Measurements from ENCODE around the gene SMG6. TPM values are rescaled to one million over a fixed set of nuclear protein-coding genes. Genes with fewer than 3 reads are reported as not detected.

SMG6 gene
- total and polyA plus RNA-seq, 2 of the 13 experiments (the other 11 are each of a cell fraction or from before 2014, with no cell fraction given): 4.6 to 14.6 TPM

DNA sequence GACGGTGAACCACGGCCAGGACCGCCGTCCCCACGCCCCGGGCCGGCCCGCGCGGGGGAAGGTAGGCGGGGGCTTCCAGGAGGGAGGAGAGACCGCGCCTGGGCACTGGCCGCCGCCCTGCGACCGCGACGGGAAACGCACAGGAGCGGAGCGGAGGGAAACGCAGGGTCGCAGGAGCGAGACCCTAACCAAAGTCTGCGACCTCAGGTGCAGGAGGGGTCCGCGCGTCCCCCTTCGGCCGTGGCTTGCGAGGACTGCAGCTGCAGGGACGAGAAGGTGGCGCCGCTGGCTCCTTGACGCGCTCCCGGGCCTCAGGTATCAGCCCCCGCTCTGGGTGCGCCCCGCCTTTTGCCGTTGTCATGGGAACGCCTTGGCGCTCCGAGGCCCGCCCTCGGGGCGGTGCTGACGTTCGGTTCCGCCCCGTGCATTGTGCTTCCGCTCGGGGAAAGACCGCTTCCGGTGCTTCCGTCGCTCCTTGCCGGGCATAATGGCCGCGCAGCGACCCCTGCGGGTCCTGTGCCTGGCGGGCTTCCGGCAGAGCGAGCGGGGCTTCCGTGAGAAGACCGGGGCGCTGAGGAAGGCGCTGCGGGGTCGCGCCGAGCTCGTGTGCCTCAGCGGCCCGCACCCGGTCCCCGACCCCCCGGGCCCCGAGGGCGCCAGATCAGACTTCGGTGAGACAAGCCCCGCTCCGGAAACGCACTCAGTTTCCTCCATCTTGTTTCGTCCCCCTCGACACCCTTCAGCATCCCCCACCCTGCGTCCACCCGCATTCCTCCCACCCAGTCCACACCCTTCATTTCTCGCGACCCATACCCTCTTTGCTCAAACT is 261.8 kb downstream of the SMG6 start, which contains the start of gene OVCA2 (continued):
- TF ChIP-seq, protein P1, sequence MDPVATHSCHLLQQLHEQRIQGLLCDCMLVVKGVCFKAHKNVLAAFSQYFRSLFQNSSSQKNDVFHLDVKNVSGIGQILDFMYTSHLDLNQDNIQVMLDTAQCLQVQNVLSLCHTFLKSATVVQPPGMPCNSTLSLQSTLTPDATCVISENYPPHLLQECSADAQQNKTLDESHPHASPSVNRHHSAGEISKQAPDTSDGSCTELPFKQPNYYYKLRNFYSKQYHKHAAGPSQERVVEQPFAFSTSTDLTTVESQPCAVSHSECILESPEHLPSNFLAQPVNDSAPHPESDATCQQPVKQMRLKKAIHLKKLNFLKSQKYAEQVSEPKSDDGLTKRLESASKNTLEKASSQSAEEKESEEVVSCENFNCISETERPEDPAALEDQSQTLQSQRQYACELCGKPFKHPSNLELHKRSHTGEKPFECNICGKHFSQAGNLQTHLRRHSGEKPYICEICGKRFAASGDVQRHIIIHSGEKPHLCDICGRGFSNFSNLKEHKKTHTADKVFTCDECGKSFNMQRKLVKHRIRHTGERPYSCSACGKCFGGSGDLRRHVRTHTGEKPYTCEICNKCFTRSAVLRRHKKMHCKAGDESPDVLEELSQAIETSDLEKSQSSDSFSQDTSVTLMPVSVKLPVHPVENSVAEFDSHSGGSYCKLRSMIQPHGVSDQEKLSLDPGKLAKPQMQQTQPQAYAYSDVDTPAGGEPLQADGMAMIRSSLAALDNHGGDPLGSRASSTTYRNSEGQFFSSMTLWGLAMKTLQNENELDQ (CRISPR knock-in tag; IDR thresholded peaks at IDR 0.05; ENCODE audit: borderline replicate concordance): no peak
- TF ChIP-seq, protein P2, sequence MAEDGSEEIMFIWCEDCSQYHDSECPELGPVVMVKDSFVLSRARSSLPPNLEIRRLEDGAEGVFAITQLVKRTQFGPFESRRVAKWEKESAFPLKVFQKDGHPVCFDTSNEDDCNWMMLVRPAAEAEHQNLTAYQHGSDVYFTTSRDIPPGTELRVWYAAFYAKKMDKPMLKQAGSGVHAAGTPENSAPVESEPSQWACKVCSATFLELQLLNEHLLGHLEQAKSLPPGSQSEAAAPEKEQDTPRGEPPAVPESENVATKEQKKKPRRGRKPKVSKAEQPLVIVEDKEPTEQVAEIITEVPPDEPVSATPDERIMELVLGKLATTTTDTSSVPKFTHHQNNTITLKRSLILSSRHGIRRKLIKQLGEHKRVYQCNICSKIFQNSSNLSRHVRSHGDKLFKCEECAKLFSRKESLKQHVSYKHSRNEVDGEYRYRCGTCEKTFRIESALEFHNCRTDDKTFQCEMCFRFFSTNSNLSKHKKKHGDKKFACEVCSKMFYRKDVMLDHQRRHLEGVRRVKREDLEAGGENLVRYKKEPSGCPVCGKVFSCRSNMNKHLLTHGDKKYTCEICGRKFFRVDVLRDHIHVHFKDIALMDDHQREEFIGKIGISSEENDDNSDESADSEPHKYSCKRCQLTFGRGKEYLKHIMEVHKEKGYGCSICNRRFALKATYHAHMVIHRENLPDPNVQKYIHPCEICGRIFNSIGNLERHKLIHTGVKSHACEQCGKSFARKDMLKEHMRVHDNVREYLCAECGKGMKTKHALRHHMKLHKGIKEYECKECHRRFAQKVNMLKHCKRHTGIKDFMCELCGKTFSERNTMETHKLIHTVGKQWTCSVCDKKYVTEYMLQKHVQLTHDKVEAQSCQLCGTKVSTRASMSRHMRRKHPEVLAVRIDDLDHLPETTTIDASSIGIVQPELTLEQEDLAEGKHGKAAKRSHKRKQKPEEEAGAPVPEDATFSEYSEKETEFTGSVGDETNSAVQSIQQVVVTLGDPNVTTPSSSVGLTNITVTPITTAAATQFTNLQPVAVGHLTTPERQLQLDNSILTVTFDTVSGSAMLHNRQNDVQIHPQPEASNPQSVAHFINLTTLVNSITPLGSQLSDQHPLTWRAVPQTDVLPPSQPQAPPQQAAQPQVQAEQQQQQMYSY (CRISPR knock-in tag; IDR thresholded peaks at IDR 0.05): no peak
- TF ChIP-seq, protein P3, sequence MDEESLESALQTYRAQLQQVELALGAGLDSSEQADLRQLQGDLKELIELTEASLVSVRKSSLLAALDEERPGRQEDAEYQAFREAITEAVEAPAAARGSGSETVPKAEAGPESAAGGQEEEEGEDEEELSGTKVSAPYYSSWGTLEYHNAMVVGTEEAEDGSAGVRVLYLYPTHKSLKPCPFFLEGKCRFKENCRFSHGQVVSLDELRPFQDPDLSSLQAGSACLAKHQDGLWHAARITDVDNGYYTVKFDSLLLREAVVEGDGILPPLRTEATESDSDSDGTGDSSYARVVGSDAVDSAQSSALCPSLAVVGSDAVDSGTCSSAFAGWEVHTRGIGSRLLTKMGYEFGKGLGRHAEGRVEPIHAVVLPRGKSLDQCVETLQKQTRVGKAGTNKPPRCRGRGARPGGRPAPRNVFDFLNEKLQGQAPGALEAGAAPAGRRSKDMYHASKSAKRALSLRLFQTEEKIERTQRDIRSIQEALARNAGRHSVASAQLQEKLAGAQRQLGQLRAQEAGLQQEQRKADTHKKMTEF (CRISPR knock-in tag; IDR thresholded peaks at IDR 0.05): peak; percentile 91
- TF ChIP-seq NFKBIZ (CRISPR knock-in tag; IDR thresholded peaks at IDR 0.05) (0 out of 2 replicates have a peak, but pooled peaks have one; percentile 75), ZNF256 (CRISPR knock-in tag; conservative IDR thresholded peaks at IDR 0.05) (no peak; the same call in 1 of the 2 replicates), MED8 (CRISPR knock-in tag; IDR thresholded peaks at IDR 0.05; ENCODE audit: insufficient replicate concordance) (no peak), ZBTB38 (CRISPR knock-in tag; IDR thresholded peaks at IDR 0.05) (peak; percentile 75), POLR2AphosphoS5 (IDR thresholded peaks at IDR 0.05; ENCODE audit: low read depth, low read length) (peak; percentile 52; the same call in 1 of the 2 replicates), ZNF251 (CRISPR knock-in tag; IDR thresholded peaks at IDR 0.05) (no peak), JUND (CRISPR knock-in tag; IDR thresholded peaks at IDR 0.05) (no peak), ATM (IDR thresholded peaks at IDR 0.05; ENCODE audit: borderline replicate concordance) (no peak), ZNF761 (CRISPR knock-in tag; conservative IDR thresholded peaks at IDR 0.05) (peak; percentile 76; the same call in 1 of the 2 replicates), SMARCE1 (IDR thresholded peaks at IDR 0.05; ENCODE audit: borderline replicate concordance) (no peak), ZSCAN20 (CRISPR knock-in tag; IDR thresholded peaks at IDR 0.05; ENCODE audit: borderline replicate concordance) (no peak), ZNF296 (CRISPR knock-in tag; conservative IDR thresholded peaks at IDR 0.05) (no peak)
- TF ChIP-seq, protein P4, sequence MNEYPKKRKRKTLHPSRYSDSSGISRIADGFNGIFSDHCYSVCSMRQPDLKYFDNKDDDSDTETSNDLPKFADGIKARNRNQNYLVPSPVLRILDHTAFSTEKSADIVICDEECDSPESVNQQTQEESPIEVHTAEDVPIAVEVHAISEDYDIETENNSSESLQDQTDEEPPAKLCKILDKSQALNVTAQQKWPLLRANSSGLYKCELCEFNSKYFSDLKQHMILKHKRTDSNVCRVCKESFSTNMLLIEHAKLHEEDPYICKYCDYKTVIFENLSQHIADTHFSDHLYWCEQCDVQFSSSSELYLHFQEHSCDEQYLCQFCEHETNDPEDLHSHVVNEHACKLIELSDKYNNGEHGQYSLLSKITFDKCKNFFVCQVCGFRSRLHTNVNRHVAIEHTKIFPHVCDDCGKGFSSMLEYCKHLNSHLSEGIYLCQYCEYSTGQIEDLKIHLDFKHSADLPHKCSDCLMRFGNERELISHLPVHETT (CRISPR knock-in tag; conservative IDR thresholded peaks at IDR 0.05): peak; percentile 71; the same call in 1 of the 2 replicates
- TF ChIP-seq, protein P5, sequence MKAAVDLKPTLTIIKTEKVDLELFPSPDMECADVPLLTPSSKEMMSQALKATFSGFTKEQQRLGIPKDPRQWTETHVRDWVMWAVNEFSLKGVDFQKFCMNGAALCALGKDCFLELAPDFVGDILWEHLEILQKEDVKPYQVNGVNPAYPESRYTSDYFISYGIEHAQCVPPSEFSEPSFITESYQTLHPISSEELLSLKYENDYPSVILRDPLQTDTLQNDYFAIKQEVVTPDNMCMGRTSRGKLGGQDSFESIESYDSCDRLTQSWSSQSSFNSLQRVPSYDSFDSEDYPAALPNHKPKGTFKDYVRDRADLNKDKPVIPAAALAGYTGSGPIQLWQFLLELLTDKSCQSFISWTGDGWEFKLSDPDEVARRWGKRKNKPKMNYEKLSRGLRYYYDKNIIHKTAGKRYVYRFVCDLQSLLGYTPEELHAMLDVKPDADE (CRISPR knock-in tag; IDR thresholded peaks at IDR 0.05): no peak
- TF ChIP-seq, protein P6, sequence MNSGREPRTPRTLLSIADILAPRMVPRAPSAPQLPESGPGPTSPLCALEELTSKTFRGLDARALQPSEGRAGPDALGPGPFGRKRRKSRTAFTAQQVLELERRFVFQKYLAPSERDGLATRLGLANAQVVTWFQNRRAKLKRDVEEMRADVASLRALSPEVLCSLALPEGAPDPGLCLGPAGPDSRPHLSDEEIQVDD (CRISPR knock-in tag; IDR thresholded peaks at IDR 0.05; ENCODE audit: borderline replicate concordance): no peak

Measured in HepG2 (cell line).